HG03103 (cell line): ENCODE results near the gene CTIF.

Source experiments
- ATAC-seq: cut with Tn5 transposase; IDR thresholded peaks from one replicate; pipeline ENCODE4 v1.9.1; 2021; ENCODE audit warnings: low read depth; ENCODE audit not compliant: unreplicated experiment

CTIF gene

GRCh38 chr18:48662011-48662661, 123.3 kb downstream of the CTIF start:
- no peak for ATAC-seq

- no peak for ATAC-seq
Measured at GRCh38 chr18:48663096-48663930, 124.5 kb downstream of the CTIF start.

- no peak for ATAC-seq
Measured at GRCh38 chr18:48663931-48664847, 125.4 kb downstream of the CTIF start.

- no peak for ATAC-seq
Measured at GRCh38 chr18:48665654-48666053, 126.8 kb downstream of the CTIF start.

- no peak for ATAC-seq
Measured at GRCh38 chr18:48666613-48667012, 127.8 kb downstream of the CTIF start.

GRCh38 chr18:48667276-48668254, 128.7 kb downstream of the CTIF start:
- ATAC-seq, result no peak

GRCh38 chr18:48668466-48669179, 129.8 kb downstream of the CTIF start:
- ATAC-seq, result no peak

GRCh38 chr18:48669180-48669675, 130.4 kb downstream of the CTIF start:
- no peak for ATAC-seq

GRCh38 chr18:48669991-48670750, 131.3 kb downstream of the CTIF start:
- no peak for ATAC-seq

GRCh38 chr18:48670751-48671560, 132.1 kb downstream of the CTIF start:
- ATAC-seq, result no peak

- no peak for ATAC-seq
Measured at GRCh38 chr18:48671561-48671945, 132.7 kb downstream of the CTIF start.

- ATAC-seq, result no peak
Measured at GRCh38 chr18:48672671-48673340, 134.0 kb downstream of the CTIF start.

- ATAC-seq, result no peak
Measured at GRCh38 chr18:48673456-48673852, 134.6 kb downstream of the CTIF start.

GRCh38 chr18:48673853-48674721, 135.3 kb downstream of the CTIF start:
- no peak for ATAC-seq

GRCh38 chr18:48674758-48675351, 136.0 kb downstream of the CTIF start:
- no peak for ATAC-seq

- no peak for ATAC-seq
Measured at GRCh38 chr18:48675352-48675761, 136.5 kb downstream of the CTIF start.
